ENCODE measurements around the gene SLFN14. TPM values are rescaled to one million over a fixed set of nuclear protein-coding genes. Genes with fewer than 3 reads are reported as not detected.

Gene SLFN14
- total RNA-seq, 3 donors from 2014 or later (not counting 1 experiment from before 2014, with no cell fraction given), result 0.35 to 0.47 TPM; not detected in 1

GRCh38 chr17:35553310-35553709 lies 7.3 kb downstream of the SLFN14 start:
- Histone ChIP-seq H3K9me3 (ENCODE audit: control insufficient read depth, insufficient read depth, low read length) (no peaks in the 10 kb centered on the region), H3K27ac (ENCODE audit: low read length) (no peak overlapping the region), H3K27me3 (ENCODE audit: control insufficient read depth, insufficient read depth, low read length) (no peaks in the 10 kb centered on the region), H3K4me1 (ENCODE audit: control insufficient read depth, insufficient read depth, low read length) (no peaks in the 10 kb centered on the region), H3K36me3 (ENCODE audit: control insufficient read depth, insufficient read depth, low read length) (no peaks in the 10 kb centered on the region), H3K4me3 (ENCODE audit: low read length) (no peak overlapping the region)
- WGBS (ENCODE audit: insufficient coverage), result 92% methylated on average over 4 of the region's 4 CpGs
- no peak for DNase-seq
- H3K9me3 Mint-ChIP-seq, result no peaks in the 10 kb centered on the region
- H3K27ac Mint-ChIP-seq, result no peak overlapping the region
- no peak for ATAC-seq
- intact Hi-C loops (cut with micrococcal nuclease), result no loop called here
- H3K4me3 Mint-ChIP-seq, result no peak overlapping the region
- no peaks in the 10 kb centered on the region for H3K4me1 Mint-ChIP-seq
- H3K36me3 Mint-ChIP-seq, result no peaks in the 10 kb centered on the region
- H3K27me3 Mint-ChIP-seq (ENCODE audit: low read depth in 2 of 2), result peaks cover under 1 to 2% of the 10 kb centered on the region in 2 donors
- TF ChIP-seq CTCF (IDR thresholded peaks at IDR 0.05), result no peak

- Mint-ChIP-seq H3K27me3 (ENCODE audit: low read depth in 2 of 2) (no peaks in the 10 kb centered on the region), H3K4me1 (no peaks in the 10 kb centered on the region), H3K27ac (no peak overlapping the region), H3K4me3 (no peak overlapping the region), H3K9me3 (no peaks in the 10 kb centered on the region), H3K36me3 (no peaks in the 10 kb centered on the region)
- no peak overlapping the region for H3K4me3 ChIP-seq (ENCODE audit: low read length)
- DNase-seq (no peak), ATAC-seq (no peak)
- no peak overlapping the region for H3K27ac ChIP-seq (ENCODE audit: low read length)
- no peaks in the 10 kb centered on the region for H3K9me3 ChIP-seq (ENCODE audit: control insufficient read depth, insufficient read depth, low read length)
- no peak for TF ChIP-seq CTCF (IDR thresholded peaks at IDR 0.05)
- H3K27me3 ChIP-seq (ENCODE audit: control insufficient read depth, insufficient read depth, low read length), result no peaks in the 10 kb centered on the region
- no peaks in the 10 kb centered on the region for H3K4me1 ChIP-seq (ENCODE audit: control insufficient read depth, insufficient read depth, low read length)
- WGBS (ENCODE audit: insufficient coverage), result 100% methylated on average over 1 of the region's 1 CpG
- intact Hi-C loops (cut with micrococcal nuclease), result no loop called here
- no peaks in the 10 kb centered on the region for H3K36me3 ChIP-seq (ENCODE audit: control insufficient read depth, insufficient read depth, low read length)
These were observed 11.6 kb downstream of the SLFN14 start for GRCh38 chr17:35548978-35549377.

- Mint-ChIP-seq H3K4me3 (no peak overlapping the region), H3K4me1 (no peaks in the 10 kb centered on the region)
These were observed 12.3 kb downstream of the SLFN14 start for GRCh38 chr17:35548208-35548810.

More at GRCh38 chr17:35548208-35548810, 12.3 kb downstream of the SLFN14 start:
- no peak for TF ChIP-seq CTCF (IDR thresholded peaks at IDR 0.05)
- Mint-ChIP-seq H3K27me3 (ENCODE audit: low read depth in 2 of 2) (no peaks in the 10 kb centered on the region), H3K27ac (no peak overlapping the region), H3K9me3 (no peaks in the 10 kb centered on the region), H3K36me3 (no peaks in the 10 kb centered on the region)
- H3K4me3 ChIP-seq (ENCODE audit: low read length), result no peak overlapping the region
- intact Hi-C loops (cut with micrococcal nuclease), result no loop called here
- H3K27ac ChIP-seq (ENCODE audit: low read length), result no peak overlapping the region
- H3K36me3 ChIP-seq (ENCODE audit: control insufficient read depth, insufficient read depth, low read length), result no peaks in the 10 kb centered on the region
- WGBS (ENCODE audit: insufficient coverage), result 93% methylated on average over 7 of the region's 8 CpGs
- DNase-seq (no peak), ATAC-seq (no peak)
- no peaks in the 10 kb centered on the region for H3K4me1 ChIP-seq (ENCODE audit: control insufficient read depth, insufficient read depth, low read length)
- H3K27me3 ChIP-seq (ENCODE audit: control insufficient read depth, insufficient read depth, low read length), result no peaks in the 10 kb centered on the region
- H3K9me3 ChIP-seq (ENCODE audit: control insufficient read depth, insufficient read depth, low read length), result no peaks in the 10 kb centered on the region
